Panc1 (cell line): Measurements from ENCODE around the gene ADAMTS9. TPM values are rescaled to one million over a fixed set of nuclear protein-coding genes. Genes with fewer than 3 reads are reported as not detected.

Source experiments
- ATAC-seq: fragments of 200-7000 bp; cut with Tn5 transposase; 2 replicates; pipeline ENCODE4 v1.9.1; 2020; ENCODE audit warnings: mild to moderate bottlenecking, moderate library complexity
- BruUV-seq: library from RNA; stranded (reverse); fragments of 400-500 nt; replicated peaks from 2 replicates; lab custom pipeline; 2021; lab: Mats Ljungman, UMichigan
- CTCF ChIA-PET: fragments of 300-600 bp; sonication (Branson Sonifier 250); formaldehyde crosslinking; loops from one replicate; lab custom pipeline; 2022; ENCODE audit warnings: antibody characterized with exemption; lab: Charles Lee
- POLR2A ChIA-PET: fragments of 300-600 bp; sonication (Branson Sonifier 250); formaldehyde crosslinking; loops from one replicate; lab custom pipeline; 2022; ENCODE audit warnings: antibody characterized with exemption; lab: Charles Lee
- DNase-seq: peaks from one replicate; pipeline ENCODE4 v3.0.0-alpha.2; 2010; ENCODE audit warnings: low read depth, low spot score
- H3K27ac ChIP-seq: 2 replicates; pipeline ENCODE4 v1.5.1; 2011; ENCODE audit warnings: mild to moderate bottlenecking, low read length, inconsistent platforms
- H3K27me3 ChIP-seq: fragments of 200-500 bp; sonication (Bioruptor generic); 2 replicates; pipeline ENCODE4 v1.6.0; 2014; ENCODE audit warnings: low read length, inconsistent platforms; ENCODE audit not compliant: control insufficient read depth, insufficient read depth
- H3K36me3 ChIP-seq: fragments of 200-500 bp; sonication (Bioruptor generic); 2 replicates; pipeline ENCODE4 v1.5.1; 2014; ENCODE audit warnings: inconsistent platforms, mild to moderate bottlenecking, low read length, moderate library complexity; ENCODE audit not compliant: control insufficient read depth, insufficient read depth
- H3K4me1 ChIP-seq: 2 replicates; pipeline ENCODE4 v1.5.1; 2011; ENCODE audit warnings: inconsistent platforms, mild to moderate bottlenecking, low read length, moderate library complexity; ENCODE audit not compliant: control insufficient read depth, insufficient read depth
- H3K4me3 ChIP-seq, 2 experiments: 2 replicates each; pipeline ENCODE4 v1.5.1; 2011 to 2012; ENCODE audit warnings: low read depth in 2 of 2, low read length in 2 of 2, mild to moderate bottlenecking in 2 of 2, inconsistent platforms in 1 of 2, moderate library complexity in 1 of 2
- H3K9me3 ChIP-seq: fragments of 200-500 bp; sonication (Bioruptor generic); 2 replicates; pipeline ENCODE4 v1.5.1; 2014; ENCODE audit warnings: low read depth, mild to moderate bottlenecking, inconsistent platforms, low read length, moderate library complexity; ENCODE audit not compliant: control insufficient read depth, insufficient read depth
- CTCF ChIP-seq: fragments of 450-650 bp; IDR thresholded peaks from 2 replicates; pipeline ENCODE4 v1.5.1; 2017; ENCODE audit warnings: mild to moderate bottlenecking
- POLR2AphosphoS5 ChIP-seq: IDR thresholded peaks from 2 replicates; pipeline ENCODE4 v1.6.1; 2012; ENCODE audit warnings: mild to moderate bottlenecking, low read depth, low read length, moderate library complexity
- SIN3A ChIP-seq: IDR thresholded peaks from 2 replicates; pipeline ENCODE4 v1.6.1; 2012; ENCODE audit warnings: low read depth, mild to moderate bottlenecking, low read length, moderate library complexity, borderline replicate concordance; ENCODE audit not compliant: insufficient read depth
- TCF7L2 ChIP-seq: IDR thresholded peaks from 2 replicates; pipeline ENCODE4 v1.6.1; 2011; ENCODE audit warnings: mild to moderate bottlenecking, low read depth, low read length, inconsistent platforms
- in situ Hi-C: cut with HindIII; loops from 2 replicates; pipeline ENCODE4 v1.10.0; 2016; ENCODE audit warnings: low sequenced_read_pairs, low pct_unique_long_range_greater_than_20kb
- intact Hi-C: fragments of 100-400 bp; cut with micrococcal nuclease; formaldehyde crosslinking; loops from one replicate; pipeline ENCODE4 v1.10.0; 2022; ENCODE audit not compliant: unreplicated experiment
- total RNA-seq: library from RNA; stranded (reverse); gene quantifications from one replicate; pipeline ENCODE4 v1.2.1, GENCODE V29; 2021; ENCODE audit not compliant: unreplicated experiment
- TF ChIP-seq, protein P1 (sequence below), 2 experiments: IDR thresholded peaks; 2 replicates each; pipeline ENCODE4 v1.6.1; 2011 to 2012; ENCODE audit warnings: low read depth in 2 of 2, control low read depth in 1 of 2, low read length in 1 of 2, mild to moderate bottlenecking in 1 of 2, moderate library complexity in 1 of 2; ENCODE audit not compliant: insufficient read depth in 1 of 2

ADAMTS9 gene
- total RNA-seq, 1 experiment from 2014 or later: 0.05 TPM

GRCh38 chr3:64715211-64715982, 27.6 kb upstream of the ADAMTS9 start:
- ATAC-seq (no peak), DNase-seq (no peak)
- no peak for TF ChIP-seq CTCF
- TF ChIP-seq, protein P1, sequence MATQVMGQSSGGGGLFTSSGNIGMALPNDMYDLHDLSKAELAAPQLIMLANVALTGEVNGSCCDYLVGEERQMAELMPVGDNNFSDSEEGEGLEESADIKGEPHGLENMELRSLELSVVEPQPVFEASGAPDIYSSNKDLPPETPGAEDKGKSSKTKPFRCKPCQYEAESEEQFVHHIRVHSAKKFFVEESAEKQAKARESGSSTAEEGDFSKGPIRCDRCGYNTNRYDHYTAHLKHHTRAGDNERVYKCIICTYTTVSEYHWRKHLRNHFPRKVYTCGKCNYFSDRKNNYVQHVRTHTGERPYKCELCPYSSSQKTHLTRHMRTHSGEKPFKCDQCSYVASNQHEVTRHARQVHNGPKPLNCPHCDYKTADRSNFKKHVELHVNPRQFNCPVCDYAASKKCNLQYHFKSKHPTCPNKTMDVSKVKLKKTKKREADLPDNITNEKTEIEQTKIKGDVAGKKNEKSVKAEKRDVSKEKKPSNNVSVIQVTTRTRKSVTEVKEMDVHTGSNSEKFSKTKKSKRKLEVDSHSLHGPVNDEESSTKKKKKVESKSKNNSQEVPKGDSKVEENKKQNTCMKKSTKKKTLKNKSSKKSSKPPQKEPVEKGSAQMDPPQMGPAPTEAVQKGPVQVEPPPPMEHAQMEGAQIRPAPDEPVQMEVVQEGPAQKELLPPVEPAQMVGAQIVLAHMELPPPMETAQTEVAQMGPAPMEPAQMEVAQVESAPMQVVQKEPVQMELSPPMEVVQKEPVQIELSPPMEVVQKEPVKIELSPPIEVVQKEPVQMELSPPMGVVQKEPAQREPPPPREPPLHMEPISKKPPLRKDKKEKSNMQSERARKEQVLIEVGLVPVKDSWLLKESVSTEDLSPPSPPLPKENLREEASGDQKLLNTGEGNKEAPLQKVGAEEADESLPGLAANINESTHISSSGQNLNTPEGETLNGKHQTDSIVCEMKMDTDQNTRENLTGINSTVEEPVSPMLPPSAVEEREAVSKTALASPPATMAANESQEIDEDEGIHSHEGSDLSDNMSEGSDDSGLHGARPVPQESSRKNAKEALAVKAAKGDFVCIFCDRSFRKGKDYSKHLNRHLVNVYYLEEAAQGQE (IDR thresholded peaks at IDR 0.05; ENCODE audit: insufficient read depth in 1 of 2, low read depth in 2 of 2, low read length in 1 of 2): no peak
- TF ChIP-seq TCF7L2: no peak
- no peak for TF ChIP-seq POLR2AphosphoS5
- no peak for TF ChIP-seq SIN3A
- H3K27me3 ChIP-seq: no peaks in the 10 kb centered on the region
- H3K27ac ChIP-seq: no peak overlapping the region
- no peak overlapping the region for H3K4me3 ChIP-seq
- BruUV-seq: no TSS peak
- no peaks in the 10 kb centered on the region for H3K9me3 ChIP-seq
- no peaks in the 10 kb centered on the region for H3K36me3 ChIP-seq
- in situ Hi-C loops: no loop called here
- POLR2A ChIA-PET: no interaction called here
- H3K4me1 ChIP-seq: no peaks in the 10 kb centered on the region
- CTCF ChIA-PET: no interaction called here
- intact Hi-C loops: no loop called here

DNA sequence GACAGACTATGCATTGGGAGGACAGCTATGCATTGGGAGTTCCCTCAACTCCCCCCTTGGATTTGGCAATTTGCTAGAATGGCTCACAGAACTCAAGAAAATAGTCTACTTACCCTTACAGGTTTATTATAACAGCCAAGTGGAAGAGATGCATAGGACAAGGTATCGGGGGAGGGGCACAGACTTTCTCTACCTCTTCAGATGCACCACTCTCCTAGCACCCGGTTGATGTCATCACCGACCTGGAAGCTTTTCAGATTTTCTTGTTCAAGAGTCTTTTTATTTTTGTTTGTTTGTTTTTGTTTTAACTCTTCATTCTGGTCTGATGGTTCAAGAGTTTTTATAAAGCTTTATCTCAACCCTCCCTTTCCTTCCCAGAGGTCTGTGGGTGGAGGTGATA, 20.7 kb upstream of the ADAMTS9 start:
- Histone ChIP-seq H3K4me1 (no peaks in the 10 kb centered on the region), H3K4me3 (no peak overlapping the region), H3K27me3 (no peaks in the 10 kb centered on the region), H3K9me3 (no peaks in the 10 kb centered on the region), H3K27ac (no peak overlapping the region), H3K36me3 (no peaks in the 10 kb centered on the region)
- DNase-seq (no peak), ATAC-seq (no peak)
- TF ChIP-seq, protein P1 (IDR thresholded peaks at IDR 0.05; ENCODE audit: insufficient read depth in 1 of 2, low read depth in 2 of 2, low read length in 1 of 2): no peak
- no peak for TF ChIP-seq POLR2AphosphoS5
- intact Hi-C loops (no loop called here), in situ Hi-C loops (no loop called here)
- CTCF ChIA-PET: no interaction called here
- no TSS peak for BruUV-seq
- POLR2A ChIA-PET: no interaction called here
